ENCODE data around the gene TAP2.
"Not testable (repeated sequence)": the region's sequence is repeated elsewhere in the genome, so short reads cannot be mapped to it uniquely, and the experiment has no call there.

Gene TAP2

DNA sequence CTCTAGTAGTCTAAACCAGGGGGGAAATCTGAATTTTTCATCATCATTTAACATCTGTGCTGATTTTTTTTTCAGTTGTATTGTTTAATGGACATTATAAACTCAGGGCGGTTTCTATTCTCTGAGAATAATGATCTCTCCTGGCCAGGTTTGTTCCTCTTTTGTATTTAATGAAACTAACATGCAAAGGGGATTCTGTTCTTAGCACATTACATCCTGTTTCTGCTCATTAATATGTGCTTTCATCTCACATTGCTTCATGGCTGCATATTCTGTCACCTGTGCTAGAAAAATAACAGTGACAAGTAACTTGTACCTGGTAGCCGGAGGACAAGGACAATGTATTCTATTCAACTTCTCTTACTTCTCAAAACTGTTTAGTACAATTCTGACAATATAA lies 22.5 kb downstream of the TAP2 start:
- Histone ChIP-seq H3K4me1 (ENCODE audit: control insufficient read depth, insufficient read depth, low read length) (no peaks in the 10 kb centered on the region), H3K4me3 (ENCODE audit: low read length) (no peak overlapping the region), H3K9me3 (ENCODE audit: control insufficient read depth, insufficient read depth, low read length) (no peaks in the 10 kb centered on the region), H3K27me3 (ENCODE audit: control insufficient read depth, insufficient read depth, low read length) (no peaks in the 10 kb centered on the region), H3K36me3 (ENCODE audit: control insufficient read depth, insufficient read depth, low read length) (no peaks in the 10 kb centered on the region), H3K27ac (ENCODE audit: low read length) (no peak overlapping the region)
- DNase-seq (ENCODE audit: low read depth, low spot score): no peak
- WGBS (ENCODE audit: insufficient coverage, insufficient read length): no CpG with 5 or more reads among the region's 2 CpGs

DNA sequence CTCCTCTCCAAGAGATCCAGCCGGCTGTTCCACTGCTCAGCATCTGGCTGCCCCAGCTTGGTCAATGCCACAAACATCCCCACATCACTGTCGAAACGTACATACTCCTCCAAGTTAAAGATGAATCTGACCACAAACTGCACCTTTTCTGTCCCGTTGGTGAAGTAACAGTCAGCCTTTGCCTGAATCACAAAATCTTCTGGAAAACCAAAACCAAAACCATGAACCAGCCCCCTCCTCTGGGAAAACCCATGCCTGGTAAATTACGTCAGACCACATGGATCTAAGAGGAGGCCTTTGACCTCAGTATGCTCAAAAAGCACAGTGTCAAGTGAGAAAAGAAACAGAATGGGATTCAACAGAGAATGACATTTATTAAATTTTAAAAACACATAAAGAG lies 23.4 kb downstream of the TAP2 start:
- no CpG with 5 or more reads among the region's 5 CpGs for WGBS (ENCODE audit: insufficient coverage, insufficient read length)
- Histone ChIP-seq H3K36me3 (ENCODE audit: control insufficient read depth, insufficient read depth, low read length) (no peaks in the 10 kb centered on the region), H3K4me1 (ENCODE audit: control insufficient read depth, insufficient read depth, low read length) (no peaks in the 10 kb centered on the region), H3K4me3 (ENCODE audit: low read length) (no peak overlapping the region), H3K27me3 (ENCODE audit: control insufficient read depth, insufficient read depth, low read length) (no peaks in the 10 kb centered on the region), H3K27ac (ENCODE audit: low read length) (no peak overlapping the region), H3K9me3 (ENCODE audit: control insufficient read depth, insufficient read depth, low read length) (no peaks in the 10 kb centered on the region)
- DNase-seq (ENCODE audit: low read depth, low spot score): no peak

DNA sequence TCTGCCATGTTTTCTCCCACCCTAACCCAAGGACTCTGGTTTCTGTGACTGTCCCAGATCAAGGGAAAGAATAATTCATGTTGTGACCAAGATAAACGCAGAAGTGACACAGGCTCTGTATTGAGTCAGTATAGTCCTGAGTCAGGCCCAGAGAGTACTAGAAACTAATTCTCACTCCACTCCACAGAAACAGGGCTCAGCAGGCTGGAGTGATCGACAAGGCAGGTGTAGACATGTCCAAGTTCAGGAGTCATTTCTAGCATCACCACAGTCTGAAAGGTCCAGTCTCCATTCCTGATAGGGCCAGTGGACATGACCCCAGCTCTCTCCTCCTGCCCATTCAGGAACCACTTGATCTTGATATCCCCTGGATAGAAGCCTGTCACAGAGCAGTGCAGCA lies 24.4 kb downstream of the TAP2 start:
- no peaks in the 10 kb centered on the region for H3K9me3 ChIP-seq (ENCODE audit: control insufficient read depth, insufficient read depth, low read length)
- H3K4me1 ChIP-seq (ENCODE audit: control insufficient read depth, insufficient read depth, low read length): no peaks in the 10 kb centered on the region
- no CpG with 5 or more reads among the region's 2 CpGs for WGBS (ENCODE audit: insufficient coverage, insufficient read length)
- H3K27ac ChIP-seq (ENCODE audit: low read length): no peak overlapping the region
- H3K27me3 ChIP-seq (ENCODE audit: control insufficient read depth, insufficient read depth, low read length): no peaks in the 10 kb centered on the region
- H3K4me3 ChIP-seq (ENCODE audit: low read length): no peak overlapping the region
- H3K36me3 ChIP-seq (ENCODE audit: control insufficient read depth, insufficient read depth, low read length): no peaks in the 10 kb centered on the region
- DNase-seq (ENCODE audit: low read depth, low spot score): no peak

DNA sequence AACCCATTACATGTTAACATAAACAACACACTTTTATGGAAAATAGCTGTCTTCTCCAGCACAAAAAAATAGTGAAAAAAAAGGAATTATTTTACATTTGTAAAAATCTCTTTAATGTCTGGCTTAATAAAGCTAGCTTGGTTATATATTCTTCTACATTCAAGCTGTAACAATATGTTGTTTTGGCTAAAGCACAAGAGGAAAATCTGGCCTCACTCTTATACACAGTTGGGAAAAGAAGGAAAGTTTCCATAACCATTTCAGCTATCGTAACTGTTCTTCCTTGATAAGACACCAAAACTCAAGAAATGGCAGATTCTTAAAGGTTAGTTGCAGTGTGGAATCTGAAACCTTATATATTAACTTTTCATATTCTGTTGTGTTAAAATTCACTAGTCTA lies 29.4 kb downstream of the TAP2 start:
- WGBS (ENCODE audit: insufficient coverage, insufficient read length): no CpG with 5 or more reads among the region's 1 CpG
- no peak for DNase-seq (ENCODE audit: low read depth, low spot score)
- Histone ChIP-seq H3K27me3 (ENCODE audit: control insufficient read depth, insufficient read depth, low read length) (no peaks in the 10 kb centered on the region), H3K36me3 (ENCODE audit: control insufficient read depth, insufficient read depth, low read length) (no peaks in the 10 kb centered on the region), H3K9me3 (ENCODE audit: control insufficient read depth, insufficient read depth, low read length) (no peaks in the 10 kb centered on the region), H3K4me3 (ENCODE audit: low read length) (no peak overlapping the region), H3K4me1 (ENCODE audit: control insufficient read depth, insufficient read depth, low read length) (peaks cover 3% of the 10 kb centered on the region; the same call in 1 of the 2 replicates), H3K27ac (ENCODE audit: low read length) (no peak overlapping the region)

DNA sequence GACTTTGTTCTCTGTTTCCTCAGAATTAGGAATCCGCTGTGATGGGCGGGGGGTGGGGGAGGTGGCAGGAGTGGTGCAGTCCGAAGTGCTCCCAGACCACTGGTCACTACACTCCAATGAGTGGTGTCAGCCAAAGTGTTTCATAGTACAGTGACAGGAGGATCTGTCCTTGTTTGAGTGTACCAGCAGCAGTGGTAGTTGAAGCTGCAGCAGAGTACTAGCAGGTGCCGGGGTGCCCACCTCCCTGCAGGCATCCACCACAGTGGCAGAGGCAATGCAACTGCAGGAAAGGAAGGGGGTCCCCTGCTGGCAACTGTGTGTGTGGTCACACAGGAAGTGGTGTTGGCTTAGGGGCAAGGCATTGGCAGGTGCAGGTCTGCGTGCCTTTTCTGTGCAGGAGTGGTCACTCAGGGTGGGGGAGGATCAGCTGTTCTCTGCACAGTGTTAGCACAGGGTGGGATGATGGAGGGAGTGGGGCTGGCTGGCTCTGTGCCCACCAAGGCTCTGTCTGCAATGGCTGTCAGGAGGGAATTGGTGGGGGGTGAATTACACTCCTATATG lies 31.4 kb downstream of the TAP2 start:
- H3K27me3 ChIP-seq (ENCODE audit: control insufficient read depth, insufficient read depth, low read length): no peaks in the 10 kb centered on the region
- no peak for DNase-seq (ENCODE audit: low read depth, low spot score)
- no peak overlapping the region for H3K4me3 ChIP-seq (ENCODE audit: low read length)
- no peaks in the 10 kb centered on the region for H3K36me3 ChIP-seq (ENCODE audit: control insufficient read depth, insufficient read depth, low read length)
- WGBS (ENCODE audit: insufficient coverage, insufficient read length): no CpG with 5 or more reads among the region's 5 CpGs
- H3K27ac ChIP-seq (ENCODE audit: low read length): no peak overlapping the region
- peaks cover 3% of the 10 kb centered on the region; the same call in 1 of the 2 replicates for H3K4me1 ChIP-seq (ENCODE audit: control insufficient read depth, insufficient read depth, low read length)
- H3K9me3 ChIP-seq (ENCODE audit: control insufficient read depth, insufficient read depth, low read length): no peaks in the 10 kb centered on the region

DNA sequence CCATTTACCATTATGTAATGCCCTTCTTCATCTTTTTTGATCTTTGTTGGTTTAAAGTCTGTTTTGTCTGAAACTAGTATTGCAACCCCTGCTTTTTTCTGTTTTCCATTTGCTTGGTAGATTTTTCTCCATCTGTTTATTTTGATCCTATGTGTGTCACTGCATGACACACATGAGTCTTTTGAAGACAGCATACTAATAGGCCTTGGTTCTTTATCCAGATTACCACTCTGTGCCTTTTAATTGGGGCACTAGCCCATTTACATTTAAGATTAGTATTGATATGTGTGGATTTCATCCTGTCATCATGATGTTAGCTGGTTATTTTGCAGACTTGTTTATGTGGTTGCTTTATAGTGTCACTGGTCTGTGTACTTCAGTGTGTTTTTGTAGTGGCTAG lies 33.1 kb downstream of the TAP2 start:
- not testable (repeated sequence) for H3K9me3 ChIP-seq (ENCODE audit: control insufficient read depth, insufficient read depth, low read length); H3K36me3 ChIP-seq (ENCODE audit: control insufficient read depth, insufficient read depth, low read length); H3K27ac ChIP-seq (ENCODE audit: low read length); H3K27me3 ChIP-seq (ENCODE audit: control insufficient read depth, insufficient read depth, low read length); H3K4me3 ChIP-seq (ENCODE audit: low read length); DNase-seq (ENCODE audit: low read depth, low spot score); H3K4me1 ChIP-seq (ENCODE audit: control insufficient read depth, insufficient read depth, low read length)

DNA sequence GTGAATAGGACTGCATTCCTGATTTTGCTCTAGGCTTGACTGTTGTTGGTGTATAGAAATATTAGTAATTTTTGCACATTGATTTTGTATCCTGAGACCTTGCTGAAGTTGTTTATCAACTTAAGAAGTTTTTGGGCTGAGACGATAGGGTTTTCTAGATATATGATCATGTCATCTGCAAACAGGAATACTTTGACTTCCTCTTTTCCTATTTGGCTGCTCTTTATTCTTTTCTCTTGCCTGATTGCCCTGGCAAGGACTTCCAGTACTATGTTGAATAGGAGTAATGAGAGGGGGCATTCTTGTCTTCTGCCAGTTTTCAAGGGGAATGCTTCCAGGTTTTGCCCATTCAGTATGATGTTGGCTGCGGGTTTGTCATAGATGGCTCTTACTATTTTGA lies 35.1 kb downstream of the TAP2 start:
- Histone ChIP-seq H3K9me3 (ENCODE audit: control insufficient read depth, insufficient read depth, low read length) (no peaks in the 10 kb centered on the region), H3K36me3 (ENCODE audit: control insufficient read depth, insufficient read depth, low read length) (no peaks in the 10 kb centered on the region), H3K27ac (ENCODE audit: low read length) (no peak overlapping the region), H3K27me3 (ENCODE audit: control insufficient read depth, insufficient read depth, low read length) (no peaks in the 10 kb centered on the region), H3K4me3 (ENCODE audit: low read length) (no peak overlapping the region), H3K4me1 (ENCODE audit: control insufficient read depth, insufficient read depth, low read length) (peaks cover 3% of the 10 kb centered on the region; the same call in 1 of the 2 replicates)
- no peak for DNase-seq (ENCODE audit: low read depth, low spot score)
- no CpG with 5 or more reads among the region's 2 CpGs for WGBS (ENCODE audit: insufficient coverage, insufficient read length)

DNA sequence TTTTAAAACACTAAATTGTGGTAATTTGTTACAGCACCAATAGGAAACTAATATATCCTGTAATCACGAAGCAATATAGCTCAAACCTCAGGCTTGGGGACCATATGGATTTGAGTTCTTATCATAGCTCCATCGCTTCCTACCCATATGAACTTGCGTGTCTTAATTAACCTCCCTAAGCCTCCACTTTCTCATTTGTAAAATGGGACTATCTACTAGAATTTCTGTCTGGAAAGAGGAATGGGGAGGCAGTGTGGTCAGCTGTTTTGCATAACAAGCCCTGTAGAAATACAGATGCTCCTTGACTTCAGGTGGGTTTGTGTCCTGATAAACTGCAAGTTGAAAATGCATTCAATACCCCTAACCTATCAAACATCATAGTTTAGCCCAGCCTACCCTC lies 38.8 kb downstream of the TAP2 start:
- Histone ChIP-seq H3K36me3 (ENCODE audit: control insufficient read depth, insufficient read depth, low read length) (no peaks in the 10 kb centered on the region), H3K27ac (ENCODE audit: low read length) (no peak overlapping the region), H3K9me3 (ENCODE audit: control insufficient read depth, insufficient read depth, low read length) (no peaks in the 10 kb centered on the region), H3K4me1 (ENCODE audit: control insufficient read depth, insufficient read depth, low read length) (peaks cover 2% of the 10 kb centered on the region; the same call in 1 of the 2 replicates), H3K4me3 (ENCODE audit: low read length) (no peak overlapping the region), H3K27me3 (ENCODE audit: control insufficient read depth, insufficient read depth, low read length) (no peaks in the 10 kb centered on the region)
- no CpG with 5 or more reads among the region's 3 CpGs for WGBS (ENCODE audit: insufficient coverage, insufficient read length)
- no peak for DNase-seq (ENCODE audit: low read depth, low spot score)

DNA sequence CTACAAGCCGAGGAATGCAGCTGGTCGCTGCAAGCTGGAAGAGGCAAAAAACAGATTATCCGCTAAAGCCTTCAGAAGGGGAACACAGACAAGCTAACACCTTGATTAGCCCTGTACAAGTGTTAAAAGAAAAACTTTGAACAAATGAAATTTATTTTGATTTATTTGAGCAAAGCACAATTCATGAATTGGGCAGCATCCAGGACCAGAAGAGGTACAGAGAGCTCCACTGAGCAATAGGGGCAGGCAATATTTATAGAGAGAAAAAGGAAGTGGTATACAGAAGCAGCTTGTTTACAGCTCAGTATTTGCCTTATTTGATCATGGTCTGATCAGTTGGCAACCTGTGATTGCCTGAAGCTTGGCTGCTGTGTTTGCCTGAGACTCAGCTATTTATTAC lies 39.4 kb downstream of the TAP2 start:
- no CpG with 5 or more reads among the region's 3 CpGs for WGBS (ENCODE audit: insufficient coverage, insufficient read length)
- Histone ChIP-seq H3K27ac (ENCODE audit: low read length) (no peak overlapping the region), H3K9me3 (ENCODE audit: control insufficient read depth, insufficient read depth, low read length) (no peaks in the 10 kb centered on the region), H3K4me1 (ENCODE audit: control insufficient read depth, insufficient read depth, low read length) (peaks cover 2% of the 10 kb centered on the region; the same call in 1 of the 2 replicates), H3K27me3 (ENCODE audit: control insufficient read depth, insufficient read depth, low read length) (no peaks in the 10 kb centered on the region), H3K36me3 (ENCODE audit: control insufficient read depth, insufficient read depth, low read length) (no peaks in the 10 kb centered on the region), H3K4me3 (ENCODE audit: low read length) (no peak overlapping the region)
- DNase-seq (ENCODE audit: low read depth, low spot score): no peak

DNA sequence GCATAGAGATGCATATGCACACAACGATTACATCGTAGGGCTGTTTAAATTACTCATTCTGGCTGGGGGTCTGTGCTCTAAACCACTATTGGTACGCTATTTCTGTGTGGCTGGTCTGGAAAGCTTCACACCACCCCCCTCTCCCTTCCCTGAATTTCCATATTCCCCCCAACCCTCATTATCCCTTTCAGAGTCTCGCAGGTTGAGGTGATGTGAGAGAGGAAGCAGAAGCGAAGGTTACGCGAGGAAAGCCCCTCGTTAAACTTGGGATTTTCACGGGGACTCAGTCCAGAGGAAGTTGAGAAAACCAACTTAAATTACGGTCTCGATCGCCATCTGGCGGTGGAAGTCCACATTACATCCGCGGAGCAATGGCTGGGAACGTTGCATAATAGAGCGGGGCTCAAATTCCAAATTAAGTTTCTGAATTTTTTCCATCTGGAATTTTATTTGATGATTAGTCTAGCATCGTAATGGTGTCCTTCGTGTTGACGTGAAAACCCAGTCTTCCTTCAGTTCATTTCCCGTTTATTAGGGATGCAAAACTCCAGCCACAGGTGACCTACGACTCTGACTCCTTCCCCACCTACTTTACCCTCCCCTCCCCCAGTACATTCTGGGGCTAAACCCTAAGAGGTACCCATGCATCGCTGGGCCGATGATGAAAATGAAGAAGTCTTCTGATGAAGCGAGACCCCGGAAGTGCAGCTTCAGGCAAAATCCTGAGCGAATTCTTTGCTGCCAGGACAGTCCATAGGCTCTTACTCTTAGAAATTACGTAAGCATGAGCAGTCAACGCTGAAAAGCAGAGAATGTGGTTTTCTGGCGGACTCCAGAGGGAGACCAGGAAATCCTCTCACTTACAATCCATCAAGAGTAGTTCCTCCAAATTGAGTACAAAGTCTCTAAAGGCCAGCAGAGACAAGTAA lies 41.4 kb downstream of the TAP2 start:
- Histone ChIP-seq H3K9me3 (ENCODE audit: control insufficient read depth, insufficient read depth, low read length) (no peaks in the 10 kb centered on the region), H3K27ac (ENCODE audit: low read length) (no peak overlapping the region), H3K36me3 (ENCODE audit: control insufficient read depth, insufficient read depth, low read length) (no peaks in the 10 kb centered on the region), H3K27me3 (ENCODE audit: control insufficient read depth, insufficient read depth, low read length) (no peaks in the 10 kb centered on the region), H3K4me1 (ENCODE audit: control insufficient read depth, insufficient read depth, low read length) (peaks cover 2% of the 10 kb centered on the region; the same call in 1 of the 2 replicates), H3K4me3 (ENCODE audit: low read length) (no peak overlapping the region; the same call in 1 of the 2 replicates)
- peak; percentile 54 for DNase-seq (ENCODE audit: low read depth, low spot score)
- no CpG with 5 or more reads among the region's 30 CpGs for WGBS (ENCODE audit: insufficient coverage, insufficient read length)

Data from iPS DF 6.9 (cell line).